GM12801 (cell line): ENCODE results near the gene COG2.

ENCODE experiments used
- CTCF ChIP-seq: IDR thresholded peaks from one replicate; pipeline ENCODE4 v1.5.1; 2011; ENCODE audit warnings: control low read depth; ENCODE audit not compliant: insufficient read length; ENCODE audit errors: extremely low read depth

COG2 gene

GRCh38 chr1:230696722-230697437, 54.6 kb downstream of the COG2 start:
- TF ChIP-seq CTCF: no peak

- TF ChIP-seq CTCF: no peak
Observed at GRCh38 chr1:230698130-230698529, 55.8 kb downstream of the COG2 start.

- TF ChIP-seq CTCF: no peak
Observed at GRCh38 chr1:230699716-230700115, 57.4 kb downstream of the COG2 start.

- TF ChIP-seq CTCF: no peak
Observed at GRCh38 chr1:230700132-230700531, 57.9 kb downstream of the COG2 start.

GRCh38 chr1:230701434-230701833, 59.2 kb downstream of the COG2 start:
- TF ChIP-seq CTCF: no peak

- no peak for TF ChIP-seq CTCF
Observed at GRCh38 chr1:230701895-230702768, 59.9 kb downstream of the COG2 start.

- no peak for TF ChIP-seq CTCF
Observed at GRCh38 chr1:230702934-230703678, 60.8 kb downstream of the COG2 start.
